ENCODE data around the gene PERP.

PERP gene

GRCh38 chr6:138142806-138143205 is 35.6 kb upstream of the PERP start (continued):
- TF ChIP-seq ZNF555 (tag by site-specific recombination; conservative IDR thresholded peaks at IDR 0.05) (no peak), ZNF596 (tag by site-specific recombination; IDR thresholded peaks at IDR 0.05) (no peak), ZNF155 (tag by site-specific recombination; IDR thresholded peaks at IDR 0.05) (no peak), YY2 (tag by site-specific recombination; IDR thresholded peaks at IDR 0.05) (no peak), ZNF174 (tag by site-specific recombination; IDR thresholded peaks at IDR 0.05) (no peak)

- POLR2A ChIA-PET: no interaction called here
- CTCF ChIA-PET: interaction anchor here (0.5 to 1.2 kb wide), 2 partner anchors 9 to 21 kb away, joined by 3 to 4 read pairs; no protein-coding TSS in a partner anchor
- Histone ChIP-seq H3K4me1 (ENCODE audit: control insufficient read depth, insufficient read depth, low read length) (no peaks in the 10 kb centered on the region), H3K4me3 (ENCODE audit: low read depth, low read length) (no peak overlapping the region), H3K9me3 (ENCODE audit: control insufficient read depth, insufficient read depth, low read depth, low read length) (no peaks in the 10 kb centered on the region), H3K36me3 (ENCODE audit: control insufficient read depth in 2 of 2, insufficient read depth in 1 of 2, low read length in 2 of 2) (no peaks in the 10 kb centered on the region), H3K27ac (ENCODE audit: extremely low read depth, low read depth, low read length) (no peak overlapping the region)
- no peak for TF ChIP-seq GLIS1 (tag by site-specific recombination; IDR thresholded peaks at IDR 0.05)
- no peak for TF ChIP-seq KLF1 (tag by site-specific recombination; IDR thresholded peaks at IDR 0.05)
- TF ChIP-seq AEBP2 (tag by site-specific recombination; IDR thresholded peaks at IDR 0.05; ENCODE audit: borderline replicate concordance): no peak
- TF ChIP-seq ZNF645 (tag by site-specific recombination; IDR thresholded peaks at IDR 0.05): no peak
- no peak for TF ChIP-seq ZSCAN4 (tag by site-specific recombination; IDR thresholded peaks at IDR 0.05)
- TF ChIP-seq BCL11B (tag by site-specific recombination; IDR thresholded peaks at IDR 0.05; ENCODE audit: low read depth): no peak
- TF ChIP-seq ZNF544 (tag by site-specific recombination; IDR thresholded peaks at IDR 0.05): no peak
- no peak for TF ChIP-seq RBAK (tag by site-specific recombination; IDR thresholded peaks at IDR 0.05)
- no peak for TF ChIP-seq ZNF610 (tag by site-specific recombination; IDR thresholded peaks at IDR 0.05; ENCODE audit: borderline replicate concordance)
- no peak for TF ChIP-seq ZNF843 (tag by site-specific recombination; IDR thresholded peaks at IDR 0.05)
- TF ChIP-seq ZNF146 (tag by site-specific recombination; IDR thresholded peaks at IDR 0.05): no peak
- no peak for TF ChIP-seq ZFP37 (tag by site-specific recombination; IDR thresholded peaks at IDR 0.05)
- TF ChIP-seq ZNF114 (tag by site-specific recombination; IDR thresholded peaks at IDR 0.05): no peak
- no peak for TF ChIP-seq ZNF596 (tag by site-specific recombination; IDR thresholded peaks at IDR 0.05)
- no peak for TF ChIP-seq ZNF266 (tag by site-specific recombination; IDR thresholded peaks at IDR 0.05; ENCODE audit: low read depth)
- TF ChIP-seq ZNF501 (tag by site-specific recombination; IDR thresholded peaks at IDR 0.05): no peak
Measured at GRCh38 chr6:138129190-138129589, 22.0 kb upstream of the PERP start.

GRCh38 chr6:138128096-138128495 is 20.9 kb upstream of the PERP start:
- Histone ChIP-seq H3K4me3 (ENCODE audit: low read depth, low read length) (no peak overlapping the region), H3K36me3 (ENCODE audit: control insufficient read depth in 2 of 2, insufficient read depth in 1 of 2, low read length in 2 of 2) (no peaks in the 10 kb centered on the region), H3K27ac (ENCODE audit: extremely low read depth, low read depth, low read length) (no peak overlapping the region), H3K4me1 (ENCODE audit: control insufficient read depth, insufficient read depth, low read length) (no peaks in the 10 kb centered on the region), H3K9me3 (ENCODE audit: control insufficient read depth, insufficient read depth, low read depth, low read length) (no peaks in the 10 kb centered on the region)
- CTCF ChIA-PET: interaction anchor here (0.7 to 1.2 kb wide), 3 partner anchors 10 to 277 kb away, joined by 4 read pairs; no protein-coding TSS in a partner anchor
- no peak for TF ChIP-seq ZNF302 (tag by site-specific recombination; IDR thresholded peaks at IDR 0.05; ENCODE audit: low read depth)
- no peak for TF ChIP-seq ZNF473 (tag by site-specific recombination; IDR thresholded peaks at IDR 0.05)
- TF ChIP-seq CTCF (tag by site-specific recombination; IDR thresholded peaks at IDR 0.05): no peak
- TF ChIP-seq ZNF146 (tag by site-specific recombination; IDR thresholded peaks at IDR 0.05): no peak
- TF ChIP-seq MEIS1 (CRISPR knock-in tag; IDR thresholded peaks at IDR 0.05; ENCODE audit: borderline replicate concordance): no peak
- POLR2A ChIA-PET: no interaction called here

All from HEK293 (cell line).